GM21717 (cell line): ENCODE data around the gene PRDM15.

Experiments used
- ATAC-seq: cut with Tn5 transposase; IDR thresholded peaks from one replicate; pipeline ENCODE4 v1.9.1; 2021; ENCODE audit warnings: mild to moderate bottlenecking, moderate library complexity; ENCODE audit not compliant: unreplicated experiment

PRDM15 gene

DNA sequence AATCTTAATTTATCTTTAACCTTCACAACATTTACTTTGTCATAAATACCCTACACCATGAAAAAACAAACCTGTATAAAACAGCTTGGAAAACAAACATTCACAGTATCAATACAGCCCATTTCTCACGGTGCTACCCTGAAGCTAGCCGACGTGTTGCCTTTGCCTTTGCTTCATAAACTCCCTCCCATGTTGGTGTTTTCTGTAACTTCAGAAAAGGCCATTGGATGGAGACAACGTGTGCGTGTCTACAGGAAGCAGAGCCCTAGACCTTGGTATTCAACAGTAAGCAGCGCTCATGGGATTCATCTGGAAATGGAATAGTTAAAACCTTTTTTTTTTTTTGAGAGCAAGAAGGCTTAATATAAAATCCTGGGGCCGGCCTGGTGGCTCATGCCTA is 7.2 kb upstream of the PRDM15 start:
- no peak for ATAC-seq

GRCh38 chr21:41885341-41886024 is 6.3 kb upstream of the PRDM15 start:
- ATAC-seq: no peak

DNA sequence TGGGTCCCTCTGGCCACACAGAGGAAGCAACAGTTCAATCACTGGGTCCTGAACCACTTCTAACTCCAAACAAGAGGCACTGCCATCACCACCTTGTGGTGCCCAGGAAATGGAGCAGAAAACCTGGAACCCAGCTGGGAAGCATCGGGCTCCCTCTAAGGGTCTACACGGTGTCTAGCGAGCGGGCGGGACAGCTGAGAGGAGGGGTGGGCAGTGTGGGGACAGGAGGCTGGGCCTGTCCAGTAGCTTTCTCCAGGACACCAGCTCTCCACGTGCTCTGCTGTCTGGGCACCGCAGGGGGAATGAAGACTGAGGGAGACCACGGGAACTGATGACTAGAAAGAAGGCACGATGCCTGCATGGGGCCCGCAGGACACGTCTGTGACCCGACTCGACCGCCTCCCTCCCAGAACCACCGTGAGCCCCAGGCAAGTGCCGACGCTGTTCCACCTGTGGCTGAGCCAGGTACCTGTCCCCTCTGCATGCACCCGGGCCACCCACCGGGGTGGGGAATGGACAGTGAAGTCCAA is 5.4 kb upstream of the PRDM15 start:
- no peak for ATAC-seq

- no peak for ATAC-seq
These were observed 4.4 kb upstream of the PRDM15 start for GRCh38 chr21:41883582-41883981.

- no peak for ATAC-seq
These were observed 1.9 kb upstream of the PRDM15 start for GRCh38 chr21:41881051-41881450.

DNA sequence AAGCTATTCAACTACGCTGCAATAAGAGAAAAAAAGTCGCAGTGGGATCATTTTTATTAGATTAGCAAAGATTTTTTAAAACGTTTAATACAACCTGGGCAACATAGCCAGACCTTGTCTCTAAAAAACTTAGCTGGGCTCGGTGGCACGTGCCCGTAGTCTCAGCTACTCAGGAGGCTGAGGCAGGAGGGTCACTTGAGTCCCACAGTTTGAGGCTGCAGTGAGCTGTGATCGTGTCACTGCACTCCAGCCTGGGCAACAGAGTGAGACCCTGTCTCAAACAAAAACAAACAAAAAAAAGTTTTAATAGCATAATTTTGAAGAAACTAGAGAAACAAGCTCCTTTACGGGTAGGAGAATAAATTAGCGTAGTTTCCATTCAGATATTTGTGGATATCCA is 1.0 kb upstream of the PRDM15 start:
- ATAC-seq: no peak

DNA sequence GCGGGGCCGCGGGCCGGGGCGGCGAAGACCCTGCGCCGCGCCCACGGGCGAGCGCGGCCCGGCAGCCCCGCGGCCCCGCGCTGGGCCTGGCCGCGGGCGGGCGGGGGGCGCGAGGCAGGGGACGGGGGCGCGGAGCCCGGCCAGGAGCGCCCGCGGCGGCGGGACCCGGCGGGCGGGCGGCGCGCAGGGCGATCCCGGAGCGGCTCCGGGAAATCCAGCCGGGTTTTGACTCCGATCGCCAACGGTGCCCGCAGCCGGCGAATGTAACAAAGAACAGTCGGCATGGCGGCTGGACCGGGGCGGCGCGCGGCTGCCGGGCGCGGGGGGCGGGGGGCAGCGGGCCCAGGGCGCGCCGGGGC is 334 bp downstream of the PRDM15 start:
- ATAC-seq: peak; percentile 41

GRCh38 chr21:41877901-41878830 is 978 bp downstream of the PRDM15 start:
- peak; percentile 12 for ATAC-seq

GRCh38 chr21:41876928-41877652 is 2.1 kb downstream of the PRDM15 start:
- ATAC-seq: no peak

DNA sequence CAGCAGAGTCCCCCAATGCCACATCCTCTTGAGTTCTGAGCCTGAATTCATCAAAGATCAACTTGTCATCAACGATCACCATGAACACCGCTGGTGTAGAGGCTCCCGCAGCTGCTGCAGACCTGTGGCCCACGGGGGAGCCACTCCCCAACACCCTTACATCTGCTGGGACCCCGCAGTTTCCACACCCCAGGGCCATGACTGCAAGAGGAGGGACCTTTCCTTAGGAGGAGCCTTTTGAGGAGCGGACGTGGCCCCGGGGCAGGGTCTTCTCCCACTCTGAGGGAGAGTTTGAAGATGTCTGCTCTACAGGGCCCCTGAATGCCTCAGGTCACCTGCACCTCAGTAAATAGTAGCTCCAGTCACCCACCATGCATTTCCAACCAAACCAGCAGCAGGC is 2.7 kb downstream of the PRDM15 start:
- ATAC-seq: no peak

DNA sequence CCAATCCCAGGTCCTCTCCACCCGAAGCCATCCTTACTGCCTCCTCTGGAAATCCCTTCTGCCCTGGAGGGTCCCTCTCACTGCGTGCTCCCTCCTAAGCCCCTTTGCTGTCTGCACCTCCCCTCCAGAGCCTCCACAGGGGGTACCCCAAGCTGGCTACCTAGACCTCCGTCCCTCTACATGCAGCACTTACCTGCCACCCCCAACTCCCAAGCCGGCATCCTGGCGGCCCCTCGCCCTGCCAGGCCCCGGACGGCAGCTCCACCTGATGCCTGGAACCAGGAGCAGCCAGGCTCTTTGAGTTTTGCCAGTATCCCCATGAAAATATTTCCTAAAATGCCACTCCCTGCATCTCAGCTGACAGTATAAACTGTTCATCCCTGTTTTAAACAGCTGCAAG is 4.1 kb downstream of the PRDM15 start:
- no peak for ATAC-seq

DNA sequence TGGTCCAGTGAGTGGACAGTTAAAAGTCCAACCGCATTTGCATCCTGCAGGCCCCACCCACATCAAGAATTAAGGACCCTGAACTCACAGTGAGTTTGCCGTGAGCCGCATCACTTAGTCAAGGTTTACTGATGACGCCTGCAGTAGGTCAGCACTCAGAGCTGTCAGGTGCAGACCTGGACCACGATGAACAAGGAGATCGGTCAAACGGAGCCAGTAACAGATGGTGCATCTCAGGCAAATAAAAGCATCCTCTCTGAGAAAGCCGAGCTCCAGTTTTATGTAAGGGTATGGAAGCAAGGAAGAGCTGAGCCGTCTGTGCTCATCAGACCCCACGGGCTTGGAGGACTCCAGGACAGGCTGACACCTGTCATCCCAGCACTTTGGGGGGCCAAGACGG is 4.5 kb downstream of the PRDM15 start:
- no peak for ATAC-seq

DNA sequence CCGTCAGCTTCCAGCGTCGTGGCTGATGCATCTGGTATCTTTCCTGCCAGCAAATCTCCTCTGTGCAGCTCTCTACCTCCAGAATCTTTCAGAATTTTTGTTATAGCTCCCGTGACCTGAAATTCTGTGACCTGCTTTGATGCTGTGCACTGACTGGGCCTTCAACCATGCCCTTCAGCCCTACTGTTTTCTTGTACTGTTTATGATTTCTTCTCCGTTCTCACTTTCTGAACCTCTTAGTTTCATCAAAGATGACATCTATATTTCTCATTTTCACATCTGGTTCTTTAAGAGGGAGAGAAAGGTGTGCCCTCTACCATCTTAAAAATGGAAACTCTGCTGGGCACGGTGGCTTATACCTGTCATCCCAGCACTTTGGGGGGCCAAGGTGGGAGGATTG is 5.7 kb downstream of the PRDM15 start:
- ATAC-seq: no peak

GRCh38 chr21:41873005-41873404 is 6.1 kb downstream of the PRDM15 start:
- ATAC-seq: no peak

DNA sequence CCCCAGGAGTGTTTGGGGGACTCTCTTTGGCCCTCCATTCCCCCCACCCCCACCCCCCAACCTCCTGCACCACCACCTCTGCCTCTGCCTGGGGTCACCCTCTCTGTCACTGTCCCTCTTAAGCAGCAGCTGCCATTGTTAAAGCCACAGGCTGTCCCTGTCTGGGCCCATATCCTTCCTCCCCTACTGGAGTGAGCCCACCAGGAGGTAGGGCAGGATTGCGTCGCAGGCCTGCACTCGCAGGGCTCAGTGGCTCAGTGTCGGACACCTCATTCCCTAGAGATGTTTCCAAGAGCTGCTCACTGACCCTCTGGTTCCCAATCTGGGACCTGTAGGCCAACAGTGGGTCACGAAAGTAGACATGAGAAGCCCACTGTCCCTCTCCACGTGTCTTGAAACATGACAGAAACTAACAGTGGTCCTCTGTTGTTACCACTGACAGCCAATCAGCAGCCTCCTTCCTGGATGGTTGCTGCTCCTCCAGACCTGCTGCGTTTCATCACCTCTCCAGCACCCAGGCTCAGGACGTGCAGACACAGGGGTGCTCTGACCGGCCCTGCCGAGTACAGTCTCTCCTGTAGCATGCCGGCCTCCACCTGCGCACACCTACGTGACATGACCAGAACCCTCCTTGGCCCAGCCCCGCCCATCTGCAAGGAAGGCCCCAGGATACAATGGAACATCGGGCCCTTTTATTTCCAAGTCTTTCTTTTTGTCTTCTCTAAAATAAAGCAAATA is 7.7 kb downstream of the PRDM15 start:
- ATAC-seq: no peak

GRCh38 chr21:41869771-41870170 is 9.4 kb downstream of the PRDM15 start:
- no peak for ATAC-seq

DNA sequence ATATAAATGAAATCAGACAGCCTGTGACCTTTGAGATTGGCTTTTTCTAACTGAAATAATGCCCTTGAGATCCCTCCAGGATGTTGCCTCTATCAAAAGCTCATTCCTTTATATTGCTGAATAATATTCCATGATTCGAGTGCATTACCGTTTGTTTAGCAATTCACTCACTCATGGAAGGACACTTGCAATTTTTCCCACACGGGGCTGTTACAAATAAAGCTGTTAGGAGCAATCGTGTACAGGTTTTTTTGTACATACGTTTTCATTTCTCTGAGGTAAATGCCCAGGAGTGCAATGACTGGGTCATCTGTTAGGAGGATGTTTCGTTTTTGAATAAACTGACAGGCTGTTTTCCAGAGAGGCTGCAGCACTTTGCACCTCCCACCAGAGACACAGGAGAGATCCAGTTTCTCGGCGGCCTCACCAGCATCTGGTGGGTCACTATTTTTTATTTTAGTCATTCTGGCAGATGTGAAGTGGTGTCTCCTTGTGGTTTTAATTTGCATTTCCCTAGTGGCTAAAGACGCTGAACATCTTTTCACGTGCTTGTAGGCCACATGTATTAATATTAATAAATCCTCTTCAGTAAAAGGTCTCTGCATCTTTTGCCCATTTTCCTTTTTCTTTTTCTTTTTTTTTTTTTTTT is 11.0 kb downstream of the PRDM15 start:
- ATAC-seq: peak; percentile 42

- no peak for ATAC-seq
These were observed 11.8 kb downstream of the PRDM15 start for GRCh38 chr21:41867313-41867712.

DNA sequence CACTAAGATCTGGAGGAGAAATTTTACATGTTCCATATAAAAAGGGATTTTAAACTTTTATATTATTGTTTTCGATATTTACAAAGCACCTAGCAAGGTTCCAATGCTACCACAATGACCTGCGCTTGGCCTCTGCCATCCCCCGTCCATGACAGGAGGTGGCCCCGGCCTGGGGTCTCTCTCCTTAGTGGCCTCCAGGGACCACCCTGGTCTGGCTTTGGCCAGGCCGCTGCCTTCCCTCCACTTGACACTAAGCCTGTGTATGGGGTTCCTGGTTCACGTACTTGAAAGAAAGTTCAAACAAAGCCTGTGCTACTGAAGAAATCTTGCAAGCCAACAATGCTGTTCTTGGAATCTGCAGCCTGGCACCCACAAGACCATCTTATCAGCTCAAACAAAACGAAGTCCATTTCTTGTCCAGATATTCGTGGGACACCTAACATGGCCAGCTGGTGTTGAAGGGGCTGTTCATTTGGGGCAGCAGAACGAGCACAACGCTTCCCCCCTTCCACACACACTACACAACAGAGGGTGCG is 12.8 kb downstream of the PRDM15 start:
- ATAC-seq: no peak
